Measurements from ENCODE around the gene ACADM. TPM values are rescaled to one million over a fixed set of nuclear protein-coding genes. Genes with fewer than 3 reads are reported as not detected.

ACADM gene
- polyA plus RNA-seq, 1 of the 3 experiments (the other 2 are of a cell fraction) = 18.6 TPM

DNA sequence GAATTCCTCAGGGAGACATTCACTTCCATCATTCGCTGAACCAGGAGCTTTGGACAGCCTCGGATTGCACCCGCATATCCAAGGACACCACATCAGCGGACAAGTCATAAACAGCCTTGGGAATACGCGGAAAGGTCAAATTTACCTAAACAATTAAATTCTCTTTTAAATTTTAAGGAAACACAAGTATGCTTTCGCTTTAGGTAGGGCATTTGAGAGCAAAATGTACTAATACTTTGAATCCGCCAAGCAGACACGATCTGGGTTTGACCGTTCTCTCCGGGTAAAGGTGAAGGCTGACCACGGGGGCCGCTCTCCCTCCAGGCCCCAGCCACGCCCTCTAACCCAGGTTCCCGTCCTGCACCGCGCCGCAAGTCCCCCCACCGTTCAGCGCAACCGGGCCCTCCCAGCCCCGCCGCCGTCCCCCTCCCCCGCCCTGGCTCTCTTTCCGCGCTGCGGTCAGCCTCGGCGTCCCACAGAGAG, 479 bp upstream of the ACADM start:
- peak overlapping the region; percentile 83 for H3K9ac ChIP-seq
- H3K36me3 ChIP-seq (replicated peaks in 1 of 2; ENCODE audit: control insufficient read depth in 1 of 2, insufficient read depth in 2 of 2, low read length in 1 of 2) = peaks cover 0 to 9% of the 10 kb centered on the region in 2 experiments
- peak overlapping the region; percentile 85 for H2AFZ ChIP-seq (ENCODE audit: low read depth)
- CTCF ChIA-PET = no interaction called here
- 4% methylated on average over 16 of the region's 30 CpGs for WGBS (ENCODE audit: low lambda C conversion rate)
- TF ChIP-seq RCOR1 (IDR thresholded peaks at IDR 0.05; ENCODE audit: low read length) = no peak
- TF ChIP-seq, protein P1, sequence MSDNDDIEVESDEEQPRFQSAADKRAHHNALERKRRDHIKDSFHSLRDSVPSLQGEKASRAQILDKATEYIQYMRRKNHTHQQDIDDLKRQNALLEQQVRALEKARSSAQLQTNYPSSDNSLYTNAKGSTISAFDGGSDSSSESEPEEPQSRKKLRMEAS (IDR thresholded peaks at IDR 0.05; ENCODE audit: low read depth) = peak; percentile 74
- peak; percentile 83 for TF ChIP-seq POLR2AphosphoS5 (IDR thresholded peaks at IDR 0.05; ENCODE audit: low read depth, low read length)
- TF ChIP-seq TAF1 (IDR thresholded peaks at IDR 0.05; ENCODE audit: borderline replicate concordance, low read depth, low read length) = peak; percentile 69; the same call in 1 of the 2 replicates
- no peaks in the 10 kb centered on the region for H3K9me2 ChIP-seq
- peak overlapping the region; percentile 94 to 96 for H3K4me3 ChIP-seq (ENCODE audit: low read depth in 2 of 2, low read length in 1 of 2)
- H3K4me2 ChIP-seq = peak overlapping the region; percentile 80
- H3K9me3 ChIP-seq = no peaks in the 10 kb centered on the region
- POLR2A ChIA-PET = interaction anchor here (1.3 kb wide), 1 partner anchor 61 kb away, joined by 7 read pairs; the partner anchor contains the start of gene RABGGTB
- peaks cover 45% of the 10 kb centered on the region for H3K79me2 ChIP-seq (ENCODE audit: insufficient read depth)
- H3K4me1 ChIP-seq (ENCODE audit: control insufficient read depth in 1 of 2, insufficient read depth in 2 of 2, low read depth in 1 of 2, low read length in 1 of 2) = peaks cover 0 to 8% of the 10 kb centered on the region in 2 experiments; a peak in 3 of 4 replicates
- DNase-seq = peak; percentile 92
- peak overlapping the region; percentile 81 to 97 for H3K27ac ChIP-seq (ENCODE audit: low read depth in 2 of 2, low read length in 1 of 2)
- H3F3A ChIP-seq (replicated peaks; ENCODE audit: insufficient read depth) = peaks cover 2% of the 10 kb centered on the region
- no peaks in the 10 kb centered on the region for H3K27me3 ChIP-seq (ENCODE audit: insufficient read depth)
- no peaks in the 10 kb centered on the region; the same call in 1 of the 2 replicates for H4K20me1 ChIP-seq (ENCODE audit: insufficient read depth)

DNA sequence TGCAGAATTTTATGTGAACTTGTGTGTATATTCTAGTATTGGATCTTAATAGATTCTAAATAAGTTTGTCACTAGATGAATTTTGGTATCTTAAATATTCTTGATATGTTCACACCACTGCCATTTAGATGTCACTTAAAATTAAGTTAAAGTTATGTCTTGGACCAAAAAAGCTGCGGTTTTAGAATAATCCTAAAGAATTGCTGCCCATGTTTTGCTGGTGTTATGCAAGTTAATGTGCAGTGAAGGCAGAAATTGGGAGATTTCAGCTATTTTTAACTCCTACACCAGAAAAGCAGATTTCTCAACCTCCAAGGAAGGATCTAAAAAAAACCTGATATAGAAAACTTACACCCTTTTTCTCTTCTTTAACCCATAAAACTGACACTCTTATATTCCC, 757 bp downstream of the ACADM start:
- Histone ChIP-seq H3K4me2 (peak overlapping the region; percentile 80), H3K4me1 (ENCODE audit: control insufficient read depth in 1 of 2, insufficient read depth in 2 of 2, low read depth in 1 of 2, low read length in 1 of 2) (peaks cover 0 to 8% of the 10 kb centered on the region in 2 experiments; a peak in 3 of 4 replicates), H3K27me3 (ENCODE audit: insufficient read depth) (no peaks in the 10 kb centered on the region), H3K9me3 (no peaks in the 10 kb centered on the region), H3K36me3 (replicated peaks in 1 of 2; ENCODE audit: control insufficient read depth in 1 of 2, insufficient read depth in 2 of 2, low read length in 1 of 2) (peaks cover 0 to 9% of the 10 kb centered on the region in 2 experiments), H3K4me3 (ENCODE audit: low read depth in 2 of 2, low read length in 1 of 2) (peak overlapping the region; percentile 94 to 96), H3K9ac (peak overlapping the region; percentile 83), H3K79me2 (ENCODE audit: insufficient read depth) (peaks cover 56% of the 10 kb centered on the region), H2AFZ (ENCODE audit: low read depth) (peak overlapping the region; percentile 84; the same call in 1 of the 2 replicates), H3K27ac (ENCODE audit: low read depth in 2 of 2, low read length in 1 of 2) (peak overlapping the region; percentile 81 to 97; a peak in 3 of 4 replicates), H3F3A (replicated peaks; ENCODE audit: insufficient read depth) (peaks cover 2% of the 10 kb centered on the region), H3K9me2 (no peaks in the 10 kb centered on the region), H4K20me1 (ENCODE audit: insufficient read depth) (no peaks in the 10 kb centered on the region; the same call in 1 of the 2 replicates)
- CTCF ChIA-PET = interaction anchor here (0.6 kb wide), 1 partner anchor 475 kb away, joined by 3 read pairs; no protein-coding TSS in a partner anchor
- no peak for DNase-seq
- 0% methylated on average over 1 of the region's 1 CpG for WGBS (ENCODE audit: low lambda C conversion rate)
- POLR2A ChIA-PET = interaction anchor here (0.9 kb wide), 1 partner anchor 60 kb away, joined by 3 read pairs; the partner anchor contains the start of gene RABGGTB
- TF ChIP-seq RFX5 (IDR thresholded peaks at IDR 0.05; ENCODE audit: low read length) (no peak), YY1 (IDR thresholded peaks at IDR 0.05; ENCODE audit: low read depth) (no peak), MXI1 (IDR thresholded peaks at IDR 0.05; ENCODE audit: low read depth, low read length) (no peak), FOXM1 (IDR thresholded peaks at IDR 0.05; ENCODE audit: low read depth) (no peak), FOXJ3 (CRISPR knock-in tag; IDR thresholded peaks at IDR 0.05) (no peak), JUND (IDR thresholded peaks at IDR 0.05) (no peak), RXRA (IDR thresholded peaks at IDR 0.05; ENCODE audit: borderline replicate concordance, low read depth) (no peak), TAF1 (IDR thresholded peaks at IDR 0.05; ENCODE audit: borderline replicate concordance, low read depth, low read length) (no peak), CHD2 (IDR thresholded peaks at IDR 0.05; ENCODE audit: low read length, partially characterized antibody) (no peak), SIN3A (IDR thresholded peaks at IDR 0.05; ENCODE audit: borderline replicate concordance, low read depth, low read length) (no peak), ELF1 (IDR thresholded peaks at IDR 0.05) (no peak)
- TF ChIP-seq, protein P2, sequence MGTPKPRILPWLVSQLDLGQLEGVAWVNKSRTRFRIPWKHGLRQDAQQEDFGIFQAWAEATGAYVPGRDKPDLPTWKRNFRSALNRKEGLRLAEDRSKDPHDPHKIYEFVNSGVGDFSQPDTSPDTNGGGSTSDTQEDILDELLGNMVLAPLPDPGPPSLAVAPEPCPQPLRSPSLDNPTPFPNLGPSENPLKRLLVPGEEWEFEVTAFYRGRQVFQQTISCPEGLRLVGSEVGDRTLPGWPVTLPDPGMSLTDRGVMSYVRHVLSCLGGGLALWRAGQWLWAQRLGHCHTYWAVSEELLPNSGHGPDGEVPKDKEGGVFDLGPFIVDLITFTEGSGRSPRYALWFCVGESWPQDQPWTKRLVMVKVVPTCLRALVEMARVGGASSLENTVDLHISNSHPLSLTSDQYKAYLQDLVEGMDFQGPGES (IDR thresholded peaks at IDR 0.05; ENCODE audit: low read depth, low read length) = no peak
- TF ChIP-seq, protein P3, sequence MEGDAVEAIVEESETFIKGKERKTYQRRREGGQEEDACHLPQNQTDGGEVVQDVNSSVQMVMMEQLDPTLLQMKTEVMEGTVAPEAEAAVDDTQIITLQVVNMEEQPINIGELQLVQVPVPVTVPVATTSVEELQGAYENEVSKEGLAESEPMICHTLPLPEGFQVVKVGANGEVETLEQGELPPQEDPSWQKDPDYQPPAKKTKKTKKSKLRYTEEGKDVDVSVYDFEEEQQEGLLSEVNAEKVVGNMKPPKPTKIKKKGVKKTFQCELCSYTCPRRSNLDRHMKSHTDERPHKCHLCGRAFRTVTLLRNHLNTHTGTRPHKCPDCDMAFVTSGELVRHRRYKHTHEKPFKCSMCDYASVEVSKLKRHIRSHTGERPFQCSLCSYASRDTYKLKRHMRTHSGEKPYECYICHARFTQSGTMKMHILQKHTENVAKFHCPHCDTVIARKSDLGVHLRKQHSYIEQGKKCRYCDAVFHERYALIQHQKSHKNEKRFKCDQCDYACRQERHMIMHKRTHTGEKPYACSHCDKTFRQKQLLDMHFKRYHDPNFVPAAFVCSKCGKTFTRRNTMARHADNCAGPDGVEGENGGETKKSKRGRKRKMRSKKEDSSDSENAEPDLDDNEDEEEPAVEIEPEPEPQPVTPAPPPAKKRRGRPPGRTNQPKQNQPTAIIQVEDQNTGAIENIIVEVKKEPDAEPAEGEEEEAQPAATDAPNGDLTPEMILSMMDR (IDR thresholded peaks at IDR 0.05) = no peak
- TF ChIP-seq, protein P4, sequence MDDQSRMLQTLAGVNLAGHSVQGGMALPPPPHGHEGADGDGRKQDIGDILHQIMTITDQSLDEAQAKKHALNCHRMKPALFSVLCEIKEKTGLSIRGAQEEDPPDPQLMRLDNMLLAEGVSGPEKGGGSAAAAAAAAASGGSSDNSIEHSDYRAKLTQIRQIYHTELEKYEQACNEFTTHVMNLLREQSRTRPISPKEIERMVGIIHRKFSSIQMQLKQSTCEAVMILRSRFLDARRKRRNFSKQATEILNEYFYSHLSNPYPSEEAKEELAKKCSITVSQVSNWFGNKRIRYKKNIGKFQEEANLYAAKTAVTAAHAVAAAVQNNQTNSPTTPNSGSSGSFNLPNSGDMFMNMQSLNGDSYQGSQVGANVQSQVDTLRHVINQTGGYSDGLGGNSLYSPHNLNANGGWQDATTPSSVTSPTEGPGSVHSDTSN (IDR thresholded peaks at IDR 0.05) = no peak
- TF ChIP-seq, protein P5, sequence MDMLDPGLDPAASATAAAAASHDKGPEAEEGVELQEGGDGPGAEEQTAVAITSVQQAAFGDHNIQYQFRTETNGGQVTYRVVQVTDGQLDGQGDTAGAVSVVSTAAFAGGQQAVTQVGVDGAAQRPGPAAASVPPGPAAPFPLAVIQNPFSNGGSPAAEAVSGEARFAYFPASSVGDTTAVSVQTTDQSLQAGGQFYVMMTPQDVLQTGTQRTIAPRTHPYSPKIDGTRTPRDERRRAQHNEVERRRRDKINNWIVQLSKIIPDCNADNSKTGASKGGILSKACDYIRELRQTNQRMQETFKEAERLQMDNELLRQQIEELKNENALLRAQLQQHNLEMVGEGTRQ (IDR thresholded peaks at IDR 0.05; ENCODE audit: borderline replicate concordance, low read depth, low read length) = no peak
- TF ChIP-seq, protein P1 (IDR thresholded peaks at IDR 0.05; ENCODE audit: low read depth) = no peak
